ENCODE data around the gene FAM199X.
"Not testable (repeated sequence)": the region's sequence is repeated elsewhere in the genome, so short reads cannot be mapped to it uniquely, and the experiment has no call there.

The FAM199X gene

DNA sequence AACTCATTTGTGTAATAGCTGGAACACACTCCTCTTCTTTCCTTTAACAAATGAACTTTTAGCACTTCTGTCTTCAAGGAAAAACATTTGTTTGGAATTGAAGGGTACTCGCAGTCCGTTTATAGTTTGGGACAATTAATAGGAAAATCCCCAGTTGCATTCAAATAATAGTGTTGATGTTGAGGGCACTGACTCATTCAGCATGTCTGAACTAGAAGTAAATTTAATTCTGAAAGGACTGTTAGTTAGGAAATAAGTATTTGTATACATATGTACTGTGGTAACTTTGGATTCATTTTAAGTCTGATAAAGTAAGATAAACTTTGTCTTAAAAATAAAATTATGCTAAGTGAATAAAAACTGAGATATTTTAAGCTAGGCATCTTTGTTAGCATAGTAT lies 27.2 kb downstream of the FAM199X start:
- DNase-seq, result no peak

DNA sequence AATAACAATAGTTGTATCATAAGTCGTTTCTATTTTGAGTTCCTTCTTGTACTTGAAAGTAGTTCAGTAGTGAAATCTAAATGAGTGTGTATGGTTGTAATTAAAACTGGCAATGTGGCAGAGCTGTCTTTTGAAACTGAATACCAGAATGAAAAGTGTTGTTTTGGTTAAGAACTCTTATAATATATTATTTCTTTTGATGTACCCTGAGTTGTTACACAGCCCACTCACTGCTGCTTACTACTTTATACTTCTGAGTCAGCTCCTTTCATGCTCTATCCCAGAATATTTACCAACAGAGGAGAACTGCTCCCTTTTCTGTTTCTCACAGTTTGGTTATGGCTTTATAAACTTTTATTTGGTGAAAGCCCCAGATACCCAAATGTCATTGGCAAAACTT lies 28.8 kb downstream of the FAM199X start:
- DNase-seq, result no peak

DNA sequence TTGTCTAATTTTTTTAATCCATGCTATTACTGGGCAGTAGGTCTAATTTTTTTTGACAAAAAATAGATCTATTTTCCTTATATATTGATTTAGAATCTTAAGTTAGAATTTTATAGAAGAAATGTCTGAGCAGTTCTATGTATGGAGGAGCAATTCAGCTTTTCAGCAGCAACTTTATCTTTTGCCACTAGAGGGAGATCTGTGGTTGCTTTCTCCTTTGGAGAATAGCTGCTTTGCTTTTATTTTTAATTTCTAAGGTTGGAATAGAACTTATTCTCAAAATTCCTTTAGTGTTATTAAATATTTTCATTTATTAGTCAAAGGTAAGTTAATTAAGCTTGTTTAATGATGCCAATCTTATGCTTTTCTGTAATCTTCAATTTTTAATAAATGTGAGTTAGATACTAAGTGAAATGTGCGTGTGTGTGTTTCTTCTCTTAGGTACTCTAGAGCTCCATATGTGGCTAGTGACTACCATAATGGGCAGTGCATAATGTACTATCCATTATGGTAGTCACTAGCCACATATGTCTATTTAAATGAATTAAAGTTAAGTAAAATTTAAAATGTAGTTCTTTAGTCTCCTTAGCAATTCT lies 29.3 kb downstream of the FAM199X start:
- DNase-seq, result peak; percentile 28

DNA sequence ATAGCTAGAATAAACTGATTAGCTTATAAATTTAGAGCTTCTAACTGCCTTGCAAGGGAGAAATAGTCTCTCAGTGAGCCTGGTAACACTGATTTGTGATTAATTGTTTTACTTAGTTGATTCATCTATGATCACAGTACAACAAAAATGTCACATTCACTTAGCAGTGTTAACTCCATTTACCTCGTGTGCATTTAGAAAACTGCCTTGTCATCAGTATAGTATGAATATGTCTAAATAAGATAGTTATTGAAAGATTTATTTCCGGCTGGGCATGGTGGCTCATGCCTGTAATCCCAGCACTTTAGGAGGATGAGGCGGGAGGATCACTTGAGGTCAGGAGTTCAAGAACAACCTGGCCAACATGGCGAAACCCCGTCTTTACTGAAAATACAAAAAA lies 39.3 kb downstream of the FAM199X start:
- no peak for DNase-seq

DNA sequence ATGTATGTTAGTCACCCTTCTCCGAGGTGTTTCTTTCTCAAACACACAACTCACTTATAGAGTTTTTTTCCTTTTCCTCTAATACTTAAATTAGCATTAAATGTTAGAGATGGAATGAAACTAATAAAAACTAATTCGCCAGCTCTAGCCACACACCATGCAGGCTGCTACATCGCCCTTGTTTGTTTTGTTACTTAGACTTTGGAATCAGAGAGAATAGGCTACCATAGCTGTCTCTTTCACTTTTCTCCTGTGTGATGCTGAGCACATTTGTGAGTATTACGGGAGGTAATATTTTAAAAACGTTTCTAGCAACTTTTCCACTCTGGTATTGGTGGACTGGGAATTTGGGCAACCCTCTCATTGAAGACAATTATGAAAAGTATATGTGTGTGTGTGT lies 44.9 kb downstream of the FAM199X start:
- DNase-seq, result no peak

DNA sequence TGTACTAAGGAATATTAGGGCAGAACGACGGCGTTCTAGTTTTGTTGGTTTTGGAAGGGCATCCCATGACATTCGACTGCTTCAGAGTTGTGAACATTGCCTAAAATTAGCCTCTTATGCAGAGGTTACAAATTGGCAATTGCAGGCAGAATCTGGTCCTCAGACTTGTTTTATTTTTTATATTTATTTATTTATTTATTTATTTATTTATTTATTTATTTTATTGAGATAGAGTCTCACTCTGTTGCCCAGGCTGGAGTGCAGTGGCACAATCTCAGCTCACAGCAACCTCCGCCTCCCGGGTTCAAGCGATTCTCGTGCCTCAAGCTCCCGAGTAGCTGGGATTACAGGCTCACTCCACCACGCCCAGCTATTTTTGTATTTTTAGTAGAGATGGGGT lies 63.8 kb downstream of the FAM199X start:
- DNase-seq, result not testable (repeated sequence)
